Activated T-cell treated with anti-CD3 and anti-CD28 coated beads, Interleukin-2, amount 50 U/mL, for 4 hours (primary cell): ENCODE measurements around the gene SMG5. TPM values are rescaled to one million over a fixed set of nuclear protein-coding genes. Genes with fewer than 3 reads are reported as not detected.
A peak's percentile ranks its signal among the peaks of the same experiment; 100 is the strongest.

Experiments
- ATAC-seq, 2 donors: fragments of 200-7000 bp; cut with Tn5 transposase; one replicate each; pipeline ENCODE4 v1.10.0; 2021
- DNase-seq: peaks from one replicate; pipeline ENCODE4 v3.0.0-alpha.2; 2020
- H3K27me3 Mint-ChIP-seq: one replicate; pipeline ENCODE4 v1.8.0; 2021; ENCODE audit warnings: low read depth, mixed read lengths
- H3K36me3 Mint-ChIP-seq: one replicate; pipeline ENCODE4 v1.8.0; 2022; ENCODE audit warnings: mixed read lengths; ENCODE audit not compliant: insufficient read depth
- H3K4me1 Mint-ChIP-seq: one replicate; pipeline ENCODE4 v1.8.0; 2021; ENCODE audit warnings: low read depth, mixed read lengths
- H3K4me3 Mint-ChIP-seq: one replicate; pipeline ENCODE4 v1.8.0; 2021; ENCODE audit warnings: mild to moderate bottlenecking, moderate library complexity, mixed read lengths
- H3K9me3 Mint-ChIP-seq: one replicate; pipeline ENCODE4 v1.8.0; 2021; ENCODE audit warnings: mixed read lengths
- total RNA-seq, 3 donors: library from RNA; stranded (reverse); gene quantifications; one replicate each; pipeline ENCODE4 v1.2.1, GENCODE V29; 2021

The SMG5 gene
- total RNA-seq, 3 donors from 2014 or later = 118 to 125 (median 123) TPM

GRCh38 chr1:156262461-156263287 is 20.0 kb downstream of the SMG5 start:
- no peaks in the 10 kb centered on the region for H3K9me3 Mint-ChIP-seq
- H3K4me3 Mint-ChIP-seq = no peak overlapping the region
- H3K36me3 Mint-ChIP-seq = peaks cover 63% of the 10 kb centered on the region
- no peak for DNase-seq
- peak; percentile 85 to 92 for ATAC-seq
- no peaks in the 10 kb centered on the region for H3K4me1 Mint-ChIP-seq
- no peaks in the 10 kb centered on the region for H3K27me3 Mint-ChIP-seq

GRCh38 chr1:156260896-156261295 is 21.7 kb downstream of the SMG5 start:
- H3K36me3 Mint-ChIP-seq = peaks cover 56% of the 10 kb centered on the region

GRCh38 chr1:156259805-156260204 is 22.8 kb downstream of the SMG5 start:
- DNase-seq = no peak

More at GRCh38 chr1:156260896-156261295, 21.7 kb downstream of the SMG5 start:
- Mint-ChIP-seq H3K4me1 (peaks cover 2% of the 10 kb centered on the region), H3K27me3 (no peaks in the 10 kb centered on the region), H3K9me3 (no peaks in the 10 kb centered on the region), H3K4me3 (no peak overlapping the region)
- DNase-seq (no peak), ATAC-seq (no peak)

DNA sequence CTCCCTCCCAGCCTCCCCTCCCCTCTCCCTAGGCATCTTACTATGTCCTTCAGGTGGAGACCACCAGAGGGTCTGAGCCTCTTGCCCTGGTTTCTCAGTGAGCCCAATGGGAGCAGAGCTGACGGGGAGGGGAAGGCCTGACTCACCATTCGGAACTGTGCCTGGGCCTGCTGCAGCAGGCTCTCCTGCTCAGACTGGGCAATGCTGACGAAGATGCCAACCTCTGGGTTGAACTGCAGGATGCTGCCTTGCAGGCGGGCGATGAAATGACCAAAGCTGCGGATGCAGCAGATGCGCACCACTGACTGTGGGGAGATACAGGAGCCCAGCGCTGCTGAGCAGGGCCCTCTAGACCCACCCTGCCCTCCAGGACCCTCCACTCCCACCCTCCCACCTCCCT is 23.8 kb downstream of the SMG5 start:
- Mint-ChIP-seq H3K4me1 (peaks cover 2% of the 10 kb centered on the region), H3K9me3 (no peaks in the 10 kb centered on the region), H3K4me3 (no peak overlapping the region), H3K27me3 (no peaks in the 10 kb centered on the region), H3K36me3 (peaks cover 49% of the 10 kb centered on the region)
- no peak for ATAC-seq
- no peak for DNase-seq

More at GRCh38 chr1:156259805-156260204, 22.8 kb downstream of the SMG5 start:
- Mint-ChIP-seq H3K27me3 (no peaks in the 10 kb centered on the region), H3K36me3 (peaks cover 51% of the 10 kb centered on the region), H3K4me3 (no peak overlapping the region), H3K4me1 (peaks cover 2% of the 10 kb centered on the region), H3K9me3 (no peaks in the 10 kb centered on the region)
- no peak for ATAC-seq

GRCh38 chr1:156257711-156258110 is 24.9 kb downstream of the SMG5 start:
- no peak for ATAC-seq
- Mint-ChIP-seq H3K9me3 (no peaks in the 10 kb centered on the region), H3K36me3 (peaks cover 49% of the 10 kb centered on the region), H3K4me1 (peaks cover 2% of the 10 kb centered on the region), H3K27me3 (no peaks in the 10 kb centered on the region), H3K4me3 (no peak overlapping the region)
- no peak for DNase-seq

DNA sequence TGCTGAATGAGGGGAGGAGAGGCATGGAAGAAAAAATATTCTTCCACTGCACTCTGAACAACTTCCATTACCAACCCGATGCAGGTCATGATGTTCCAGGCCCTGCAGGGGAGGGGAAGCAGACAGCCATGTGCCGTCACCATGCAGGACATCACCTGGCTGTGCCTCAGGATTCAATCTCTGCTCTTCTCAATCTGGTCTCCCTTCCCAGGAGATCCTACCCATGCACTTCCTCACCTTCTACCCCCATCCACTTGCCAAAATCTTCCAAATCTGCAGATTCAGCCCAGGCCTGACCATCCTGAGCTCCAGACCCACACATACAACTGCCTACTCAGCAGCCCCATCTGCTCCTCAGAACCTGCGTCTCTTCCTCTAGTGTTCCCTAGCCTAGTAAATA is 29.0 kb downstream of the SMG5 start:
- DNase-seq = no peak
- peaks cover 32% of the 10 kb centered on the region for H3K36me3 Mint-ChIP-seq
- no peaks in the 10 kb centered on the region for H3K9me3 Mint-ChIP-seq
- H3K27me3 Mint-ChIP-seq = no peaks in the 10 kb centered on the region
- peaks cover 2% of the 10 kb centered on the region for H3K4me1 Mint-ChIP-seq
- ATAC-seq = no peak
- no peak overlapping the region for H3K4me3 Mint-ChIP-seq

GRCh38 chr1:156251527-156251926 is 31.1 kb downstream of the SMG5 start:
- Mint-ChIP-seq H3K9me3 (no peaks in the 10 kb centered on the region), H3K36me3 (peaks cover 25% of the 10 kb centered on the region), H3K4me1 (no peaks in the 10 kb centered on the region), H3K27me3 (no peaks in the 10 kb centered on the region), H3K4me3 (no peak overlapping the region)
- DNase-seq (no peak), ATAC-seq (no peak)

DNA sequence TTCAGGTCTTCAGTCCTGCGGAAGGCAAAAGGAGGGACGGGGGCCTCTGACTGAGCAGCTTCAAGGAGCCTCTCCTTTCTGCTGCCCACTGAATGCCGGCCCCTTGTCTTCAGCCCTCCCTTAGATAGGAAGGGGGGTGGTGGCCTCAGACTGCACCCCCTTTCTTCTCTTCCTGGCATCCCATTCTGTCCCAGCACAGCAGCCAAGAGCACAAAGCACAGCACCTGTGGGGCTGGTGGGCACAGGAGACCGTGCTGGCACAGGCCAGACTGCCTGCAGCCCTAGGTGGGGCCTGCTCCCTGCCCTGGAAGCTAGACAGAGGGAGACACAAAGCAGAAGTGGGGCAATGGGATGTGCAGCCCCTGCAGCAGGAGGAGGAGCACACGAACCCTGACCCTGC is 33.0 kb downstream of the SMG5 start:
- DNase-seq (no peak), ATAC-seq (no peak)
- no peak overlapping the region for H3K4me3 Mint-ChIP-seq
- peaks cover 12% of the 10 kb centered on the region for H3K4me1 Mint-ChIP-seq
- no peaks in the 10 kb centered on the region for H3K9me3 Mint-ChIP-seq
- peaks cover 18% of the 10 kb centered on the region for H3K36me3 Mint-ChIP-seq
- H3K27me3 Mint-ChIP-seq = no peaks in the 10 kb centered on the region

- ATAC-seq (no peak), DNase-seq (no peak)
- Mint-ChIP-seq H3K4me1 (peaks cover 15% of the 10 kb centered on the region), H3K27me3 (no peaks in the 10 kb centered on the region), H3K9me3 (no peaks in the 10 kb centered on the region), H3K36me3 (peaks cover 10% of the 10 kb centered on the region), H3K4me3 (no peak overlapping the region)
Observed at GRCh38 chr1:156248323-156248683, 34.3 kb downstream of the SMG5 start.

DNA sequence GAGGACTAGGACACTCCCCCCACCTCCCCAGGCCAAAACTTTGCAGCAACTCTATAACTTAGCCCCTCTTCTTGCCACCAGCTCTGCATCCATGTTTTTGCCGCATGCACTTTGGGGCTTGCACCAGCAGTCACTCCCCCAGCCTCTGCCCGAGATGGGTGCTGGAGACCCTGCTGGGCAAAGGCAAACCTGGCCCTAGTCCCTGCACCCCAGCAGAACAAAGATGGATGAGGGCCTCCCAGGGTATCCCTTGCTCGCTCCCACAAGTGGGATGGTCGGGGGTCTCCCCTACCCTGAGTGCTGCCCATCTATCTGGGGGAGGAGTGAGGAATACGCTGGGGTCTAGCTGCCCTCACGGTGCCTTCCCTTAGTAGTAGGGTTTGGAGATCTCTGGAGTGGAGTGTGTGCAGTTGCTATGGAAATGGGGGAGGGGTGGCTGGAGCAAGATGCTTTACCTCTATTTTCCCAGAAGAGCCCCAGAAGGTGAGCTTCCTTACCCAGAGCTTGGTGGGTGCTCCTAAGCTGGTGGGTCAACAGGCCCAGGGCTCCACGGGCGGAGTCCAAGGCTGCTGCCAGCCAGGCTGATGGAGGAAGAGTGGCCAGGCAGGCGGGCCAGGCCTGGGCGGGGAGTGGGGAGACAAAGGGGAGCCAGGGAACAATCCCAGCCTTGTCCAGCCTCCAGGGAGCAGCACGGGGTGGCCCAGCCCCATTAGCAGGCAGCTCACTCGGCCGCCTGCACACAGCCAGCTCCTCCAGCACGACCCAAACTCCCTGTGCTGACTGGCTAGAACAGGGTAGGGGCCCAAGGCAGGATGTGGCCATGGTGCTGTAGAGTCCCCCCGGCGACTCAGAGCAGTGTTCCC is 34.9 kb downstream of the SMG5 start, which contains the start of gene PAQR6:
Gene PAQR6, minus strand, starts transcription at position 597 of the 863 bp plus-strand sequence. CDS start 1,325 bp downstream, outside the sequence.
- H3K9me3 Mint-ChIP-seq = no peaks in the 10 kb centered on the region
- peaks cover 15% of the 10 kb centered on the region for H3K4me1 Mint-ChIP-seq
- no peak for ATAC-seq
- no peak within 1 kb of the TSS for H3K4me3 Mint-ChIP-seq
- peaks cover 4% of the 10 kb centered on the region for H3K36me3 Mint-ChIP-seq
- DNase-seq = no peak
- H3K27me3 Mint-ChIP-seq = no peaks in the 10 kb centered on the region

GRCh38 chr1:156246781-156247459 is 35.7 kb downstream of the SMG5 start:
- no peak for ATAC-seq
- no peak for DNase-seq
- H3K4me1 Mint-ChIP-seq = peaks cover 15% of the 10 kb centered on the region
- H3K36me3 Mint-ChIP-seq = peaks cover under 1% of the 10 kb centered on the region
- no peaks in the 10 kb centered on the region for H3K27me3 Mint-ChIP-seq
- H3K9me3 Mint-ChIP-seq = no peaks in the 10 kb centered on the region
- H3K4me3 Mint-ChIP-seq = no peak overlapping the region

DNA sequence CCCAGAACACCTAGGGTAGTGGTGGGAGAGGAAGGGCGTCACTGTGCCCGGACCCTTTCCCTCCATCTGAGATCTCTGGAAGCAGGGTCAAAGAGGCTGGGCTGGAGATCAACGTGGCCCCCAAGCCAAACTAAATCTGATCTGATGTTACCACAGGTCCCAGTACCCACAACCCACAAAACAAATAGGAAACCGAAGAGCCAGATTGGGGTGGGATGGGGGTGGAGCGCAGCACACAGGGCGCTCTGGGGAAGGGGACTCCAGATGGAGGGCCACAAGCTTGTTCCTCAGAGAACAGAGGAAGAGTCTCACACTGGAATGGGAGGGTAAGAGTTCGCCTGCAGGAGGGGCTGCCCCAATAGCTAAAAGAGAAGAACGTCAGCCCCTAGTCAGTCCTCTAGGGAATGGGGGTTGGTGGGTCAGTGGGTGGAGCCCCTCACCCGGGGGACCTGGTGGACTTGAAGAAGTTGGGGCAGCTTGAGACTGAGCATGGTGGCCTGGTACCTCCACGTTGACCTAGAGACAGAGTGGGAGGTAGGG is 36.3 kb downstream of the SMG5 start:
- no peak for ATAC-seq
- no peak for DNase-seq
- Mint-ChIP-seq H3K4me1 (peaks cover 15% of the 10 kb centered on the region), H3K9me3 (no peaks in the 10 kb centered on the region), H3K27me3 (no peaks in the 10 kb centered on the region), H3K36me3 (no peaks in the 10 kb centered on the region), H3K4me3 (peak overlapping the region; percentile 11)

DNA sequence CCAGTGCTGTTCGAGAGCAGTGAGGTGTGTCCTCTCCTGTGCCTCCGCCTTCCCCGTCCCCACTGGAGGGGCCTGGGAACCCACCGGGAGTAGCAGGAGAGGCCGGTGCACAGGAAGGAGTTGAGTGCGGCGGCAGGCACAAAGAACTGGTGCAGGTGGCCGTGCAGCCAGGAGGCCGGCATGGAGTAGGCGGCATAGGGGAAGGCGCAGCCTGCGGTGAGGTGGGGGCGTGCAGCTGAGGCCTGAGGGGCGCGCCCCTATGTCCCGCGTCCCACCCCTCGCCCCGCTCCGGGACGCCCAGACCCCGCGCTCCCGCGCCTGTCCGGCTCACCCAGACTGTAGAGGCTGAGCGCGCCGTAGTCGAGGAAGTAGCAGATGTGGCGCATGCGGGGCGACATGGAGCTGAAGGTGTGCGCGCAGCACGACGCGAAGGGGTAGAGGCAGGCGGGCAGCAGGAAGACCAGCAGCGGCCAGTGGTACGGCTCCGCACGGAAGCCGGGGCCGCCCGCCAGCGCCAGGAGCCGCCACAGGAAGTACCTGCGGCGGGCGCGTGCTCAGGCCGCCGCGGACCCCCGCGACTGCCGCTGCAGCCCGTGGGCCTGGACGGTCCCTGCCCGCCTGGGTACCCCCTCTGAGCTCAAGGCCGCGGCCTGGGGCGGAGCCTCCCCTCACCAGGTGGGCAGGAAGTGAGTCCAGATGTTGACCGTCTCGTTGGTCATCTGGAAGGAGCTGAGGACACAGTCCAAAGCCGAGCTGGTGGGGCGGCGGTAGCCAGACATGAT is 37.0 kb downstream of the SMG5 start:
- Mint-ChIP-seq H3K27me3 (no peaks in the 10 kb centered on the region), H3K9me3 (no peaks in the 10 kb centered on the region), H3K4me1 (peaks cover 15% of the 10 kb centered on the region), H3K4me3 (peak overlapping the region; percentile 73), H3K36me3 (no peaks in the 10 kb centered on the region)
- DNase-seq (no peak), ATAC-seq (peak; percentile 66 to 67)
